AG04450 (cell line): ENCODE data around the gene CWF19L1. TPM values are rescaled to one million over a fixed set of nuclear protein-coding genes. Genes with fewer than 3 reads are reported as not detected.

Source experiments
- CTCF ChIA-PET: fragments of 300-600, 350-600 bp; formaldehyde crosslinking; extraction: SDS; loops from one replicate; lab custom pipeline; 2022; ENCODE audit warnings: antibody characterized with exemption, inconsistent platforms; lab: Charles Lee
- POLR2A ChIA-PET: fragments of 350-600 bp; formaldehyde crosslinking; extraction: SDS; loops from one replicate; lab custom pipeline; 2021; ENCODE audit warnings: antibody characterized with exemption, inconsistent platforms; lab: Yijun Ruan, JAX
- DNase-seq: peaks from one replicate; pipeline ENCODE4 v3.0.0-alpha.2; 2011; ENCODE audit warnings: low read depth, low spot score
- H3K27ac ChIP-seq: one replicate; pipeline ENCODE4 v1.5.1; 2012; ENCODE audit warnings: low read depth, low read length, control low read depth
- H3K27me3 ChIP-seq: one replicate; pipeline ENCODE4 v1.6.0; 2012; ENCODE audit warnings: low read length; ENCODE audit not compliant: control insufficient read depth, insufficient read depth
- H3K4me3 ChIP-seq: 2 replicates; pipeline ENCODE4 v1.5.1; 2011; ENCODE audit warnings: mild to moderate bottlenecking, low read depth, low read length, control low read depth
- H3K9me3 ChIP-seq: 2 replicates; pipeline ENCODE4 v1.5.1; 2012; ENCODE audit warnings: low read length; ENCODE audit not compliant: control insufficient read depth, insufficient read depth
- CTCF ChIP-seq: IDR thresholded peaks from 2 replicates; pipeline ENCODE4 v1.5.1; 2011; ENCODE audit warnings: low read depth, low read length, control low read depth, inconsistent platforms
- polyA minus RNA-seq: library from RNA; depleted of rRNA, polyadenylated mRNA; stranded (reverse); fragments of >200 nt; gene quantifications from 2 replicates; pipeline ENCODE4 v1.2.3, GENCODE V29; 2011; rRNA and poly(A)+ RNA removed
- polyA plus RNA-seq: library from polyadenylated mRNA; depleted of rRNA; stranded (reverse); fragments of >200 nt; gene quantifications from 2 replicates; pipeline ENCODE4 v1.2.3, GENCODE V29; 2011; rRNA removed

Gene CWF19L1
- 13.7 and 15.8 TPM in 2 replicates for polyA plus RNA-seq
- polyA minus RNA-seq = 12.5 and 13.6 TPM in 2 replicates

GRCh38 chr10:100267239-100268104 lies at the start of gene CWF19L1:
TSS of gene CWF19L1 (minus strand) at chr10:100267638. CDS start at chr10:100267593, 45 bp downstream.
- POLR2A ChIA-PET = interaction anchor here (0.7 kb wide), 1 partner anchor 19 kb away, joined by 3 read pairs; the partner anchor contains the start of gene BLOC1S2
- peak; percentile 56 for DNase-seq
- Histone ChIP-seq H3K4me3 (peak within 1 kb of the TSS; percentile 100), H3K9me3 (no peaks in the 10 kb centered on the region), H3K27ac (peak within 1 kb of the TSS; percentile 70), H3K27me3 (no peaks in the 10 kb centered on the region)
- no peak for TF ChIP-seq CTCF
- CTCF ChIA-PET = no interaction called here

GRCh38 chr10:100315615-100316014 lies 48.2 kb upstream of the CWF19L1 start:
- TF ChIP-seq CTCF = no peak
- DNase-seq = no peak
- ChIA-PET POLR2A (no interaction called here), CTCF (no interaction called here)
- H3K27me3 ChIP-seq = peaks cover 22% of the 10 kb centered on the region
- H3K9me3 ChIP-seq = no peaks in the 10 kb centered on the region
- no peak overlapping the region for H3K4me3 ChIP-seq
- H3K27ac ChIP-seq = no peak overlapping the region

DNA sequence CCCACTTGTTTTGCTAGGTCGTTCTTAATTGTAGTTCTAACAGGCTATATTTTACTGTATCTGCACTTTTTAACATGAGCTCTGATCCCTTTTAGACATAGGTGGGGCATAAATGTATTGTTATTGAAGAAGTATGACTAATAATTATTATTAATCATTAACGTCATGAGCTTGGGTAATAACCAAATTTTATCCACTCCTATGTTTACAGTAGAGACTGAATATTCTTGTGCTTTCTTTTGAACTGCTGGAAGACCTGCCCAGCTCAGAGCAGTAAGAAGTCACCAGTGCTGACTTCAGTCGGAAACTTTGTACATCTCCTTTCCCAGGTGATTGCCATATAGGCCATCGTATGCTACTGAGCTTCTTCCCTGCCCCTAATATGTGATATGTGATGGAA lies 43.9 kb upstream of the CWF19L1 start:
- POLR2A ChIA-PET = no interaction called here
- no peak overlapping the region for H3K27ac ChIP-seq

DNA sequence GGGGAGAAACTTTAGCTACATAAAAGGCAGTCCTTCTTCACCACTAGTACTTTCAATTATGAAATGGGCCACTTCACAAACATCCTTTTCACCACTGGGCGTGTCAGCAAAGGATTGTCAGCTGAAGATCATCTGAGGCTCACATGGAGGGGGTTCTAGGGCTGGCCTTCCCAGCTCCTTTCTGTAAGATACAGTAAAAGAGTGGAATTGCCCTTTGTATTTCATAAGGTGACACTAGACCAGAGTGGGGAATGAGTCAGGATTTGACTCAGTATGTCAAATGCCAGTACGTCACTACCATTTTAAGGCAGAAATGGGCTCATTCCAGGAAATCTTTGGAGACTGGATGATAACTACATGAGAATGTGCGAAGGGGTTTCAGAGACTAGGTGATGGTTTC lies 40.2 kb upstream of the CWF19L1 start:
- no peaks in the 10 kb centered on the region for H3K9me3 ChIP-seq
- H3K27me3 ChIP-seq = peaks cover 11% of the 10 kb centered on the region
- no peak for TF ChIP-seq CTCF
- no peak overlapping the region for H3K4me3 ChIP-seq
- CTCF ChIA-PET = interaction anchor here (0.6 to 0.7 kb wide), 3 partner anchors 30 to 344 kb away, joined by 3 to 4 read pairs (median 4); no protein-coding TSS in a partner anchor
- POLR2A ChIA-PET = no interaction called here
- no peak overlapping the region for H3K27ac ChIP-seq
- DNase-seq = peak; percentile 4

More for the DNA sequence above, 43.9 kb upstream of the CWF19L1 start:
- CTCF ChIA-PET = interaction anchor here (1.2 kb wide), 1 partner anchor 123 kb away, joined by 4 read pairs; no protein-coding TSS in a partner anchor
- Histone ChIP-seq H3K4me3 (no peak overlapping the region), H3K9me3 (no peaks in the 10 kb centered on the region), H3K27me3 (peaks cover 20% of the 10 kb centered on the region)
- no peak for DNase-seq
- TF ChIP-seq CTCF = no peak

DNA sequence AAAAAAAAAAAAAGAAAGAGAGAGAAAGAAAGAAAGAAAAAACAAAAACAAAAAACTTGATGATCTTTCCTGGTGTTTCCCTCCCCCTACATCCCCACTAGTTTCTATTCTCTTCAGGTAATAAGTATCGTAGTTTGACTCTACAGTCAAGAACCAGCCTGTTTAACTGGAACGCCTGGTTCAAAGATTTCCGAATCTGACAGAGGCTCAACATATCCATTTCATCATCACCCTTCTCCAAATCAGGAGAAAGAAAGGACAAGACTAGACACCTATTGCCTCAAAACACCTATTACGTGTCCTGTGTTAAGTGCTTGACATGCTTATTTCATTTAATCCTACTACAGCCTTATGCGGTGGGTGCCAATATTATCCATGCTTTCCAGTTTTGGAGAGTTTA lies 39.4 kb upstream of the CWF19L1 start:
- H3K27me3 ChIP-seq = peaks cover 9% of the 10 kb centered on the region
- no peak overlapping the region for H3K27ac ChIP-seq
- ChIA-PET POLR2A (no interaction called here), CTCF (interaction anchor here (0.6 to 0.7 kb wide), 2 partner anchors 31 to 126 kb away, joined by 3 to 4 read pairs; no protein-coding TSS in a partner anchor)
- no peak overlapping the region for H3K4me3 ChIP-seq
- H3K9me3 ChIP-seq = no peaks in the 10 kb centered on the region
- no peak for DNase-seq
- TF ChIP-seq CTCF = no peak
